GM21723 (cell line): ENCODE results near the gene HMCN2.
"Not testable (repeated sequence)": the region's sequence is repeated elsewhere in the genome, so short reads cannot be mapped to it uniquely, and the experiment has no call there.

Source experiments
- ATAC-seq: cut with Tn5 transposase; IDR thresholded peaks from one replicate; pipeline ENCODE4 v1.9.1; 2021; ENCODE audit warnings: mild to moderate bottlenecking, moderate library complexity; ENCODE audit not compliant: unreplicated experiment

Gene HMCN2

DNA sequence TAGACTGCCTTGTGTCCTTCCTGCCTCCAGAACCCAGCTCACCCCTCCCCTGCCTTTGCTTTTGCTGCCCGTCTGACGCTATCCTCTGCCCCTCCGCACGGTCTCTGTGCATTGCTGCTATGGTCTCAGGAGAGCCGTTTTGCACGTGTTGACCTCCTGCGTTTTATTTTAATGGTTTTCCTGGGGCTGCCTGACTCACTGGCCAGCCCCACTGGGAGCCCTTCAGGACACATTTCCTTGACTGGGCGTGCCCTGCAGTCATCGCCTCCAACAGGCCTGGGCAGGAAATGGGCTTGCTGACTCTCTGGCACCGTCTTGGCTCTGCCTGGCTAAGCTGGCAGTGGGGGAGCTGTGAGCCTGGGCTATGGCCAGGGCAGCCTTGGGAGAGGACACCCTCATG lies 161.3 kb downstream of the HMCN2 start:
- no peak for ATAC-seq

DNA sequence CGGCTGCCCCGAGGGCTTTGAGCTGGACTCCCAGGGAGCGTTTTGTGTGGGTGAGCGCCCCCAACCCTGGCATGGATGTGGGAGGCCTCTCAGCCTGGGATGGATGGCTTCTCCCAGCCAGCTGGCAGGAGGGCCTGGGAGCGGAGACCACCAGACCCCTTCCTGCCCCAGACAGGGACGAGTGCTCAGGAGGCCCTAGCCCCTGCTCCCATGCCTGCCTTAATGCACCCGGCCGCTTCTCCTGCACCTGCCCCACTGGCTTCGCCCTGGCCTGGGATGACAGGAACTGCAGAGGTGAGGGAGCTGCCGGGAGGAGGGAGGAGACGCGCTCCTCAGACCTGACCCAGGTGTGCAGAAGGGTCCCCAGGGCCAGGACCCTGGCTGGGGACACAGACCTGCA lies 161.8 kb downstream of the HMCN2 start:
- ATAC-seq, result no peak

DNA sequence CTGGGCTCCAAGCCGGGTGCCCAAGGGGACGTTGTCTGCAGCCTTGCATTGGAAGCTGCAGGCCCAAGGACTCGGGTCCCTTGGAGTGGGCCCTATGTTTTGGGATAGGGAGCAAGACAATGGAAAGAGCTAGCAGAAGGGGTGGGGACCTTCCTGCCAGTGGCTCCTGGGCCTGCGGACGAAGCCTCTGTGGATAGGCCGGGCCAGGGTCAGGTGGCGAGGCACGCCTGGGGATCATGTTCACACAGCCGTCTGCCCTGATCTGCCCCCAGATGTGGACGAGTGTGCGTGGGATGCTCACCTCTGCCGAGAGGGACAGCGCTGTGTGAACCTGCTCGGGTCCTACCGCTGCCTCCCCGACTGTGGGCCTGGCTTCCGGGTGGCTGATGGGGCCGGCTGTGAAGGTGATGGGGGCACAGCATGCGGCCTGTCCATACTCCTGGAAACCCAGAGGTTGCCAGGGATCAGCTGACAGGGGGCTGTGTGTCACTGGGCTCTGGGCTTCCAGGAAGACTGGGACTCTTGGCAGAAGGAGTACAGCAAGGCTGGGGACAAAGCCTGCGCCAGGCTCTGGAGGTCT lies 162.6 kb downstream of the HMCN2 start:
- ATAC-seq, result no peak

DNA sequence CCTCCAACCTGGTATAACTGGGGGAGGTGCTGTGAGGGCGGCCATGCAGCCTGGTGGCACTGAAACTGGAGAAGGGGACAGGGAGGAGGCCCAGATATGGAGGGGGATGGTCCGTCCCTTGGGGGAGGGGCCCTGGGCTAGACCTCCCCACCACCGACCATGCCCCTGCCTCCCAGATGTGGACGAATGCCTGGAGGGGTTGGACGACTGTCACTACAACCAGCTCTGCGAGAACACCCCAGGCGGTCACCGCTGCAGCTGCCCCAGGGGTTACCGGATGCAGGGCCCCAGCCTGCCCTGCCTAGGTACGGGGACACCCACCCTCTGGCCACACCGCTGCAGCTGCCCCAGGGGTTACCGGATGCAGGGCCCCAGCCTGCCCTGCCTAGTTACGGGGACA lies 163.8 kb downstream of the HMCN2 start:
- ATAC-seq, result no peak

DNA sequence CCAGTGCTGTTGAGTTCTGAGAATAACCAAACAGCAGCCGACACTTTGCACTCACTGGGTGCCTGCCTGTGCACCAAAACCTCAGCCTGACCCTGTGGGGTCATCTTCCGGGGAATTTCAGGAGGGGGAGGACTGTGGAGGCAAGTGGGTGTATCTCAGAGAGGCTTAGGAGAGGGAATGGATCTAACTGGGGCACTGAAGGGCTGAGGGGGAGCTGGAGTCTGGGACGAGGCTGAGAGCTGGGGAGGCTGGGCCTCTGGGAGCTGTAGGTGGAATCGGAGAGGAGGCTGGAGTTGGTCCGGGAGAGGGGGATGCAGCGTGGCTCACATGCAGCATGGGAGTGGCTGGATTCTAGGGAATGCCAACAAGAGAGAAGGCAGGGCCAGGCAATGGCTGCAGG lies 164.3 kb downstream of the HMCN2 start:
- no peak for ATAC-seq

DNA sequence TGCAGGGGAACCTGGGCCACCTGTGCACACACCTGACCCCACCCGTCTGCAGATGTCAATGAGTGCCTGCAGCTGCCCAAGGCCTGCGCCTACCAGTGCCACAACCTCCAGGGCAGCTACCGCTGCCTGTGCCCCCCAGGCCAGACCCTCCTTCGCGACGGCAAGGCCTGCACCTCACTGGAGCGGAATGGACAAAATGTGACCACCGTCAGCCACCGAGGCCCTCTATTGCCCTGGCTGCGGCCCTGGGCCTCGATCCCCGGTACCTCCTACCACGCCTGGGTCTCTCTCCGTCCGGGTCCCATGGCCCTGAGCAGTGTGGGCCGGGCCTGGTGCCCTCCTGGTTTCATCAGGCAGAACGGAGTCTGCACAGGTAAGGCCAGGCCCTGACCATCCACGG lies 164.7 kb downstream of the HMCN2 start:
- no peak for ATAC-seq

DNA sequence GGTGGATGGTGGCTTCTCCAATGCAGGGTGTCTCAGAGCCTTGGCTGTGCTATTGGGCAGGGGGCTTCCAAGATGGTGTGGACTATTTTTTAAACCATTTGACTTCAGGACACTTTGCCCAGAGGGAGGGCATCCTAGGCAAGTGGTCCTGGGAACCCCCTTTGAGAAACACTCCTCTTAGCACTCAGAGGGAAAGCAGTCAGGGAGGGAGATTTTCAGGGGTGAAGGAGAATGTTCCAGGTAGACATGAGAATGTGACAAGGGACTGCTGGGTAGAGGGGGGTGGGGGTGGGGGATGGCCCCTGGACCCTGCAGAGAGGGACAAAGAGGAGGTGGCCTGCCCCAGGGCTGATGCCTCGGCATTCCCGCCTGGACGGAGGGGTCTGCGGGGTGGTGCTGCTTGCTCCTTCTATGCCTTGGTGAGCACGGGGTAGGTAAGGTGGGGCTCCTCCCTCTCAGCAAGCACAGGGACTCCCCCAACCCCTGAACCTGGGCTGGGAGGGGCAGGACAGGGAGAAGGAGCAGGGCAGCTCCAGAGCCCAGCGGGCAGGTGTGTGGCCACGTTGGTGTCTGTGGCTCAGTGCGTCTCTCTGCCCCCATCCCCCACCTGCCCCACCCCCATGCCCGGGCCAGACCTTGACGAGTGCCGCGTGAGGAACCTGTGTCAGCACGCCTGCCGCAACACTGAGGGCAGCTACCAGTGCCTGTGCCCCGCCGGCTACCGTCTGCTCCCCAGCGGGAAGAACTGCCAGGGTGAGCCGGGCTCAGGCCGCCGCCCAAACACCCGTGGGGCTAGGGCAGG lies 165.4 kb downstream of the HMCN2 start:
- no peak for ATAC-seq

DNA sequence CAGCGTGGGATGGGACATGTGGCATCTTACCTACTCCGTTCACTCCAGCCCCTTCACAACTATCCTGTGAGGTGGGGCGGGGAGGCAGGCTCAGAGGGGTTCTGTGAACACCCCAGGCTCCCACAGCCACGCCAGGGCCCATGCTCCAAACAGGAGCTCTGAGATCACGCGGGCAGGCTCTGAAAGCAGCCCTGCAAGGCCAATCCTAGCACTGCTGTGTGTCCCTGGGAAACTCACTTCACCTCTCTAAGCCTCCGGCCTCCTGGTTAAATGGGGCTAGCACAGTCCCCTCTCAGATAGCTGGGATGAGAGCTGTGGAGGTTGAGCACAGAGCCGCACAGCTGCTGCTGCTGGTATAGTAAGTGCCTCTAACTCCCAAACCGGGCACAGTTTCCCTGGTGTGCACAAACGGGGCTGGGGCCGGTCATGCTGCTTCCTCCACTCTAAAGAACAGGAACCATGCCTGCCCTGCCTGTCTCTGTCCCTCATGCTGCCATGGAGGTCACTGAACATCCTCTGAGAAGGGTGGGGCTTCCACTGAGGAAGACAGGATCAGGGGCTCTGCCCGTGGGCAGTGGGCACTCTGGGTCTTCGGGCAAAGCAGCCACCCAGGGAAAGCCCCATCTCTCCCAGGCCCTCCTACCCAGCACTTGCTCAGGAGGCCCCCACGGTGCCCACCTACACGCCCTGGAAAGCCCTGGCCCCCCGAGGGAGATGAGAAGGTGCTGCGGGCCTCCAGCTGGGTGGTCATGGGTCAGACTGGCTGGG lies 166.2 kb downstream of the HMCN2 start:
- no peak for ATAC-seq

DNA sequence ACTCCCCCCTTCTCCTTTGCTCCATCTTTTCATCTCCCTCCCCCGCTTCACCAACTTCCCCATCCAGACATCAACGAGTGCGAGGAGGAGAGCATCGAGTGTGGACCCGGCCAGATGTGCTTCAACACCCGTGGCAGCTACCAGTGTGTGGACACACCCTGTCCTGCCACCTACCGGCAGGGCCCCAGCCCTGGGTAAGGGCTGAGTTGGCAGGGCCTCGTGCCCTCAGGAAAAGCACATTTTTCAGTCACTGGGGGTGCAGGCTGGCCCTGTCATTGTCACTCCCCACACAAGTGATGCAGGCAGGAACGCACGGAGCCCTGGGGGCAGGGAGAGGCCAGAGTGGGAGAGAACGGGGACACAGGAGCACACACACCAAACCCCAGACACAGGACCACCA lies 166.8 kb downstream of the HMCN2 start:
- ATAC-seq, result no peak

DNA sequence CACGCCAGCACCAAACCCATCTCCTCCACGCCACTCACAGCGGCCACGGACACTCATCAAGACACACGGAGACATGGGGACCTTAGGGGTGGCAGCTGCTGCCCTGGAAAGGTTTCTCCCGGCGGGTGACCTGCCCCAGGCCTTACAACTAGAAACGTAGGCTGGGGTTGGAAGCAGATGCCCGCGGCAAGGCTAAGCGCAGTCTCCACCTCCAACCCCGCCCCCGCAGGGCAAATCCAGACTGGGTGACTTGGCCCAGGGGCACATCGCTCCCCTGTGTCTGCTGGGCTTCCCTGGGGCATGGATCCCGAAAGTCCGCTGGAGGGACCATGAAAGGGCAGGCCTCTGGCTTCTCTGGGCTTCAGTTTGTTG lies 167.2 kb downstream of the HMCN2 start:
- ATAC-seq, result no peak

DNA sequence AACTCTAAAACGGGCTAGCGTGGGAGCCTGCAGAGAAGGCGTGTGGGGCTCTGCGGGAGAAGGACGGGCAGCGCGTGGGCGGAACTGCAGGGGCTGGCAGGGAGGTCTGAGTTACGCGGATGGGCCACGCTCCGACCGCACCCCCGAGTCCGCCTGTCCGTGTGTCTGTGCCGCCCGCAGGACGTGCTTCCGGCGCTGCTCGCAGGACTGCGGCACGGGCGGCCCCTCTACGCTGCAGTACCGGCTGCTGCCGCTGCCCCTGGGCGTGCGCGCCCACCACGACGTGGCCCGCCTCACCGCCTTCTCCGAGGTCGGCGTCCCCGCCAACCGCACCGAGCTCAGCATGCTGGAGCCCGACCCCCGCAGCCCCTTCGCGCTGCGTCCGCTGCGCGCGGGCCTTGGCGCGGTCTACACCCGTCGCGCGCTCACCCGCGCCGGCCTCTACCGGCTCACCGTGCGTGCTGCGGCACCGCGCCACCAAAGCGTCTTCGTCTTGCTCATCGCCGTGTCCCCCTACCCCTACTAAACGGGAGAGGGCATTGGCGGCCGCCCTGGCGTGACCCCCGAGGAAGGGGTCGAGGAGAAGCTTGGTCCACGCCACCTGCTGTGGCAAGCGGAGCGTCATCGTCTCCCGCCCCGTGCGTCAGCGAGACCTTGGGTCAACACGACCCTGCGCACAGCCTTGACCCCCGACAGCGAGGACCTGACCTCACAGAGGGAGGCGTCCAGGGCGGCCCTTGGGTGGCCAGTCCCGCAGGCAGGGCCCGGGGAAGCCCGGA lies 167.8 kb downstream of the HMCN2 start:
- ATAC-seq, result no peak

DNA sequence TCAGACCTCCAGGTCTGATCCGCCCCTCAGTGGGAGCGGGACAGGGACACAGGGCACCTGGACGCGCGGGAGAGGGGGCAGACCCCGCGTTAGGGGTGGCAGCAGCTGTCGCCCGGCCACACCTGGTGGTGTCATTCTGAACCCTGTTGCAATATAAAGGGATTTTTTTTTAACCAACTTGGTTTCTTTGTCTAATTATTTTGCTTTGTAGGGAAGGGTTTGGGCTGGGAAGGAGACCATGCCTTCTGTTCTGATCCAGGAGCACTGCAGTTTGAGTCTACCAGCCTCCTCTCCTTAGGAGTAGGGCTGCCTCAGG lies 168.3 kb downstream of the HMCN2 start:
- ATAC-seq, result no peak

DNA sequence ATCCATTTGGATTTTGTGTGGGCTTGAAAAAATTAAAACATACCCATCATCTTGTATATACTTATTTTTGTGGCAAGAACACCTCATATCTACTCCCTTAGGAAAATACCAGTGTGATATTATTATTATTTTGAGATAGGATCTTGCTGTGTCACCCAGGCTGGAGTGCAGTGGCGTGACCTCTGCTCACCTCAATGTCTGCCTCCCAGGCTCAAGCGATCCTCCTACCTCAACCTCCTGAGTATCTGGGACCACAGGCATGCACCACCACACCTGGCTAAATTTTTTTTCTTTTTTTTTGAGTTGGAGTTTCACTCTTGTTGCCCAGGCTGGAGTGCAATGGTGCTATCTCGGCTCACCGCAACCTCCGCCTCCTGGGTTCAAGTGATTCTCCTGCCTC lies 169.1 kb downstream of the HMCN2 start:
- not testable (repeated sequence) for ATAC-seq

DNA sequence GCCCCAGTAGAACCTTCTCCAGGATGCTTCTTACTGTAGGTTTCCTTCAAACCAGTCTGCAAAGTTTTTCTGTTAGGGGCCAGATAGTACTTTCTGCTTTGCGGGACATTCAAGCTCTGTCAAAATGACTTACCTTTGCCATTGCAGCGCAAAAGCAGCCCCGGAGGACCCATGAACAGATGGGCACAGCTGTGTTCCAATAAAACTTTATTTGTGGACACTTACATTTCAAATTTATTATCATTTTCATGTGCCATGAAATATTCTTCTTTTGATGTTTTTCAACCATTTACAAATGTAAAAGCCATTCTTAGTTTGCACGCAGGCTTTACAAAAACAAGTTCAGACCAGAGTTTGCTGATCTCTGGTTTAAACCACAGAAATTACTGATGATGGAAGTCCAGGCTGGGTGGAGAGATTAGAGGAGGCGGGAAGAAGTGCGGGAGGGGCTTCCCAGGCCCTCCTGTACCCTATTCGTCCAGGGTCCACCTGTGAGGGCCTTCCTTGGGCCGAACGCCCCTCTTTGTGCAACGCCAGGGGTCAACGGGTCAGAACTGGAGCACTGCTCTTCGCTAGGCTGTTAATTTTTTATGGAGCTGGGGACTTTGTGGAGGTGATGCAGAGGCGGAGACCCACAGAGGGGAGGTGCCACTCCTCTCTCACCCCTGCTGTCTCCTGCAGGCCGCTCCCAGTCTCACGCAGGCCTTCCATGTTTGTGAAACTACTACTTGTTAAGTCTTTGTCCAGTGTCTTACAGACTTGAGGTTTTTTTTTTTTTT lies 171.6 kb downstream of the HMCN2 start:
- no peak for ATAC-seq

DNA sequence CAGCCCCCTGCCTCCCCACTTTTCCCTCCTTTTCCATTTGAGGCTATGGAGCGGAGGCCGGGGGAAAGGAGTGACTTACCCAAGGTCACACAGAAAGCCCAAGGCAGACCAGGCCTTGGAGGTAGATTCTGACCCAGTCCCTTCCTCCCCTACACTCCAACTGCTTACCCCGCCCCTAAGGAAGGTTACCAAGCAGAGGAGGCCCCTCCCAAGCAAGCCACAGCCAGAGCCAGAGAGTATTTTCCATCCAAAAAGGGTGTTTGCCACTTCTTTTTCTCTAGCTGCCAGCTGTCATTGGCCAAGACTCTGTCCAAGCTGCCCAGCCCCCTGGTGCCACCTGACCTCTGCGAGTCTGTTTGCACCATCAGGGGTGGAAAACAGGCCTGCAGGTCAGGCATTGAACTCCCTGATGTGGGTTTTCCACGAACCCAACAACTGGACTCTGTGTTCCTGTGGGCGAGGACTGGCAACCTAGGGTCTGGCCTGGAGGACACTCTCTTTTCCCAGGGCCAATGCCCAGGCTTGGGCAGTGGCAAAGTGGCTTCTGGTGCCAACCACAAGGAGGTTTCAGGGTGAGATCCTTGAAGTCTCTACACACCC lies 172.9 kb downstream of the HMCN2 start:
- ATAC-seq, result no peak

DNA sequence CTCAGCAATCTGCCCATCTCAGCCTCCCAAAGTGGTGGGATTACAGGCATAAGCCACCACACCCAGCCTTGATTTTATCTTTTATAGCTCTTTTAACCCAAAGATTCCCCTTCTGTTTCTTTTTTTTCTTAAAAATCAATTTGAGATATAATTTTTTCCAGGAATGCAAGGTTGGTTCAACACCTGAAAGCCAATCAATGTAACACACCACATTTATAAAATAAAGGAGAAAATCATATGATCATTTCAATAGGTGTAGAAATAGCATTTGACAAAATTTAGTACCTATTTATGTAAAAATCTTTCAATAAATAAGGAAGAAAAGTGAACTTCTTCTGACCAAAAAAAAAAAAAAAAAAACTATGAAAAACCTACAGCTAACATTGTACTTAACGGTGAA lies 175.5 kb downstream of the HMCN2 start:
- ATAC-seq, result no peak

DNA sequence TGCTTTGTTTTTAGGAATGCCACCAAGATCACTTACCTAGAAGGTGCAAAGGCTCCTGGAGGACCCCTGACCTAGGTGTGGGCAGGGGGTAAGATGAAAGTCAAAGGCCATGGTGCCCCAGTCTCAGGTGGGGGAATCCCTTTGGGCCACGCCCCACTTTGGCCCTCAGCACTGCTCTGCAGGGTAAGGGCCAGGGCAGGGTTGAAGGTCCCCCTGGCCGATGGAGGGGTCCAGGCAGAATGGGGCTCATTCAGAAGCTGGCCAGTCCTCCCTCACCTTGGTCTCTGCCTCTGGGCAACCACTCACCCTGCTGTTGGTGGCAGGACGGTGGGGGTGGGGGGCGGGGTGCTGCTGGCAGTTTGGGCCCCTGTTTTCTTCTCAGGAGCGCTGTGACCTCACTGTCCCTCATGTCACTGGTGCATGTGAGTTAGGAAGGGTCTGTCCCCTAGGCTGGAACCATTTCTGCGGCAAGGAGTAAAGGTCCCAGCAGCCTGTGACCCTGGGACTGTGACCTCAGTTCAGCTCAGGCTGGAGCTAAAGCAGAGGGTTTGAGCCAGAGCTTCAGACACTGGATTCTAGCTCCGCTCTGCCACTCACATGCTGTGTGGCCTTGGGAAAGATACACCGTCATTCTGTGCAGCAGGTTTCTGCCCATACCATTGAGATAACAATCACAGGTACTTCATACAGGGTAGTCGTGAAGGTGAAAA lies 177.3 kb downstream of the HMCN2 start:
- no peak for ATAC-seq

DNA sequence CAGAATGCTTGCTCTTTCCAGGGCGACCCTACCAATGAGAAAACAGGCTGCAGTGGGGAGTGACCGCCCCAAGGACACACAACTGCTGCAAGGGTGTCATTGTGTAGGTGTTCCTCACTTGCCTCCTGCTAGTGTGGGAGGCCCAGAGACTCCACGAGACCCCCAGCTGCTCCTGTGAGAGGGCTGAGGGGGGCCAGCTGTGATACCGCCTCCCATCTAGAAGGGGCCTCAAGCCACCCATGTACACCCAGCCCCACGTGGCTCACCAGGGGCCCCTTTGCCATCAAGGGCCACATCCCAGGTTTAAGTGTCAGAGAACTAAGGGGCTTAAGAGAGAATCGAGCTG lies 177.9 kb downstream of the HMCN2 start:
- no peak for ATAC-seq

DNA sequence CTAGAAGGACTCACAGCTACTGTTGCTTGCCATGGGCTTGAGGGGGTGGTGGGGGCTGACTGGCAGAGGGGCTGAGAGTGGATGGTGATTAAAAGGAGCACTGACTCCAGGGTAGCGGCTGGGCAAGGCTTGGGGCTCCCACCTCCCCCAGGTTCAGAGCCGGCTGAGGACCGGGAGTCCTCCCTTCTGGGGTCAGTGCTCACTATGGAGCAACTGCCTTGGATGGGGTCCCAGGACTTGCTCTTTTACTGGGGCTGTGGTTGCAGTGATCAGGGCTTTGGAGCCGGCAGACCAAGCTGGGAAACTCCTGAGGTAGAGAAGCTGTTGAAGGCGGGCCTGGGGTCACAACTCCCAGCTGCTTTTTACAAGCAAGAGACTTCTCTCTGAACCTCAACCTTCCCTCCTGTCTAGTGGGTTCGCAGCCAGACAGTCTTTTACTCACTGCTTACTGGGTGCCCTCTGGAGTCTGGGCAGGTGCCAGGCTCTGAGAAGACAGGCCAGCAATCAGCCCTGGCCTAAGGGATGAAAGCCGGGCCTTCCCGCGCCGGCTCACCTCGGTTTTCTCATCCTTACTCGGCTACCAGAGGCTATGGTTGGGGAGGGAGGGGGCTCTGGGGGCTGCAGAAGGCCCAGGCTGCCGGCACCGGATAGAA lies 178.4 kb downstream of the HMCN2 start:
- no peak for ATAC-seq
